Ishikawa (cell line): ENCODE measurements around the gene HP.

Experiments
- TAF1 ChIP-seq: IDR thresholded peaks from 2 replicates; pipeline ENCODE4 v1.6.1; 2012; ENCODE audit warnings: low read depth, mild to moderate bottlenecking
- TCF12 ChIP-seq: IDR thresholded peaks from 2 replicates; pipeline ENCODE4 v1.6.1; 2012; ENCODE audit warnings: low read depth

DNA sequence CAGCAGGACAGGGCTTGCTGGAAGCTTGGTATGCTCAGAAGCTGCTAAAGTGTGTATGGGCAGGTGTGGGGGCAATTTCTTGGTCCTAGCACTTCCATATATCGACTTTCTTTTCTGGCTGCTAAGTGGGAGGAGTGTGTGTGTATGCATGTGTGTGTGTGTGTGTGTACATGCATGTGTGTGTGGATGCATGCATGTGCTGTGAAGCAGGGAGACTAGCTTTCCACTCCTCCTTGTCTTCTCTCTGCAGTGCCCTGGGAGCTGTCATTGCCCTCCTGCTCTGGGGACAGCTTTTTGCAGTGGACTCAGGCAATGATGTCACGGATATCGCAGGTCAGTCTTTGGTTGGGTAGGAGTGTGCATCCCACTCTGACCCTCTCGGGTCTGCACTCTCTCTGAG is 1.6 kb downstream of the HP start:
- TF ChIP-seq TAF1 (no peak), TCF12 (no peak)
